T-cell (primary cell): ENCODE measurements around the gene QRICH2. TPM values are rescaled to one million over a fixed set of nuclear protein-coding genes. Genes with fewer than 3 reads are reported as not detected.
"Not testable (repeated sequence)": the region's sequence is repeated elsewhere in the genome, so short reads cannot be mapped to it uniquely, and the experiment has no call there.

Source experiments
- ATAC-seq, 4 experiments: fragments of 200-7000 bp in 3 of 4; fragments of 150-1000 bp in 1 of 4; cut with Tn5 transposase; replicated peaks in 1 of 4; 1 replicate in 3 of 4; 2 replicates in 1 of 4; pipeline ENCODE4 v1.10.0; 2021; ENCODE audit warnings: moderate library complexity in 3 of 4, mild to moderate bottlenecking in 2 of 4, moderate number of reproducible peaks in 1 of 4
- CTCF ChIA-PET, 2 donors: fragments of 300-600 bp; sonication (Branson Sonifier 250); formaldehyde crosslinking; loops; one replicate each; lab custom pipeline; 2022; ENCODE audit warnings: antibody characterized with exemption in 2 of 2; lab: Charles Lee
- POLR2A ChIA-PET, 2 donors: fragments of 300-600 bp; sonication (Branson Sonifier 250); formaldehyde crosslinking; loops; one replicate each; lab custom pipeline; 2022; ENCODE audit warnings: antibody characterized with exemption in 2 of 2; lab: Charles Lee
- DNase-seq, 35 experiments: peaks; one replicate each; pipeline versions ENCODE4 v3.0.0 to v3.0.0-alpha.2; 2013 to 2023
- H3K27ac ChIP-seq: one replicate; pipeline ENCODE4 v1.5.1; 2013; ENCODE audit warnings: low read length
- H3K27me3 ChIP-seq, 2 experiments: replicated peaks in 1 of 2; 1 replicate in 1 of 2; 2 replicates in 1 of 2; pipeline versions ENCODE4 v1.6.1 to v1.7.0; 2013; ENCODE audit warnings: low read length in 1 of 2, mixed read lengths in 1 of 2; ENCODE audit not compliant: control insufficient read depth in 2 of 2, insufficient read depth in 2 of 2; ENCODE audit errors: extremely low read depth in 1 of 2
- H3K36me3 ChIP-seq, 2 donors: 1 replicate in 1 of 2; 2 replicates in 1 of 2; pipeline versions ENCODE4 v1.6.1 to v1.7.0; 2013; ENCODE audit warnings: low read length in 1 of 2; ENCODE audit not compliant: control insufficient read depth in 2 of 2, insufficient read depth in 1 of 2; ENCODE audit errors: extremely low read depth in 1 of 2
- H3K4me1 ChIP-seq, 2 experiments: 1 replicate in 1 of 2; 2 replicates in 1 of 2; pipeline versions ENCODE4 v1.6.1 to v1.7.0; 2013; ENCODE audit warnings: low read length in 2 of 2, mixed read lengths in 1 of 2; ENCODE audit not compliant: insufficient read depth in 2 of 2, control insufficient read depth in 1 of 2; ENCODE audit errors: extremely low read depth in 1 of 2
- H3K4me3 ChIP-seq, 2 donors: 1 replicate in 1 of 2; 2 replicates in 1 of 2; pipeline versions ENCODE4 v1.5.1 to v1.7.0; 2013; ENCODE audit warnings: mild to moderate bottlenecking in 2 of 2, low read length in 1 of 2, moderate library complexity in 1 of 2; ENCODE audit not compliant: control insufficient read depth in 1 of 2; ENCODE audit errors: extremely low read depth in 1 of 2
- H3K9me3 ChIP-seq: 2 replicates; pipeline ENCODE4 v1.7.0; 2013
- H3K27ac Mint-ChIP-seq, 2 donors: one replicate each; pipeline ENCODE4 v1.8.0; 2020 to 2021; ENCODE audit warnings: mild to moderate bottlenecking in 2 of 2, mixed read lengths in 2 of 2
- H3K27me3 Mint-ChIP-seq, 2 donors: one replicate each; pipeline ENCODE4 v1.8.0; 2021 to 2022; ENCODE audit warnings: mixed read lengths in 2 of 2
- H3K36me3 Mint-ChIP-seq: one replicate; pipeline ENCODE4 v1.8.0; 2021; ENCODE audit warnings: mixed read lengths
- H3K4me1 Mint-ChIP-seq, 3 donors: one replicate each; pipeline ENCODE4 v1.8.0; 2020 to 2022; ENCODE audit warnings: mixed read lengths in 3 of 3, mild to moderate bottlenecking in 1 of 3
- H3K4me3 Mint-ChIP-seq, 3 donors: one replicate each; pipeline ENCODE4 v1.8.0; 2020 to 2022; ENCODE audit warnings: mild to moderate bottlenecking in 3 of 3, mixed read lengths in 3 of 3, moderate library complexity in 3 of 3
- H3K9me3 Mint-ChIP-seq, 3 donors: one replicate each; pipeline ENCODE4 v1.8.0; 2020 to 2022; ENCODE audit warnings: mixed read lengths in 3 of 3
- WGBS: methylation state at CpG from one replicate; pipeline ENCODE4 v1.1.5; 2013; ENCODE audit warnings: missing lambda C conversion rate; ENCODE audit not compliant: insufficient coverage; 5-methylcytosine and 5-hydroxymethylcytosine counted together
- total RNA-seq, 35 experiments: library from RNA in 6 of 35; stranded (reverse) in 6 of 35; fragments of 120-200 nt in 1 of 35; gene quantifications; one replicate each; pipeline versions ENCODE4 v1.2.1 to v1.2.4 and lab custom pipeline; 2013 to 2026

Gene QRICH2
- total RNA-seq, 5 donors from 2014 or later (not counting 1 experiment from before 2014, with no cell fraction given) = 3.0 to 4.3 (median 3.4) TPM

GRCh38 chr17:76353599-76354316 lies 45.7 kb upstream of the QRICH2 start, which contains the start of gene PRPSAP1:
PRPSAP1 (minus strand) TSS chr17:76353916; CDS start chr17:76353703, 213 bp downstream.
- peaks cover 0 to 7% of the 10 kb centered on the region in 2 experiments for H3K27me3 ChIP-seq
- H3K27ac Mint-ChIP-seq = peak within 1 kb of the TSS; percentile 91 to 98
- ChIA-PET POLR2A (interaction anchor here in 1 of 2 donors (0.6 kb wide), 1 partner anchor 89 kb away, joined by 3 read pairs; no protein-coding TSS in a partner anchor), CTCF (interaction anchor here (0.6 to 1.4 kb wide), 7 partner anchors 26 to 703 kb away, joined by 3 to 4 read pairs (median 3); no protein-coding TSS in a partner anchor)
- peaks cover 24 to 29% (median 25%) of the 10 kb centered on the region in 3 donors for H3K4me1 Mint-ChIP-seq
- peak within 1 kb of the TSS; percentile 86 for H3K27ac ChIP-seq
- H3K27me3 Mint-ChIP-seq = peaks cover 0 to 1% of the 10 kb centered on the region in 2 donors
- DNase-seq = peak; percentile 51 to 89 (median 74)
- no peaks in the 10 kb centered on the region for H3K9me3 Mint-ChIP-seq
- H3K9me3 ChIP-seq = no peaks in the 10 kb centered on the region
- ATAC-seq = peak; percentile 94 to 98 (median 96)
- H3K4me1 ChIP-seq = peaks cover 0 to 20% of the 10 kb centered on the region in 2 experiments
- peak within 1 kb of the TSS; percentile 81 to 90 for H3K4me3 ChIP-seq
- under 1% methylated on average over 56 of the region's 75 CpGs for WGBS
- no peaks in the 10 kb centered on the region for H3K36me3 Mint-ChIP-seq
- H3K36me3 ChIP-seq = peaks cover 0 to 3% of the 10 kb centered on the region in 2 donors
- peak within 1 kb of the TSS; percentile 85 to 91 (median 90) for H3K4me3 Mint-ChIP-seq

DNA sequence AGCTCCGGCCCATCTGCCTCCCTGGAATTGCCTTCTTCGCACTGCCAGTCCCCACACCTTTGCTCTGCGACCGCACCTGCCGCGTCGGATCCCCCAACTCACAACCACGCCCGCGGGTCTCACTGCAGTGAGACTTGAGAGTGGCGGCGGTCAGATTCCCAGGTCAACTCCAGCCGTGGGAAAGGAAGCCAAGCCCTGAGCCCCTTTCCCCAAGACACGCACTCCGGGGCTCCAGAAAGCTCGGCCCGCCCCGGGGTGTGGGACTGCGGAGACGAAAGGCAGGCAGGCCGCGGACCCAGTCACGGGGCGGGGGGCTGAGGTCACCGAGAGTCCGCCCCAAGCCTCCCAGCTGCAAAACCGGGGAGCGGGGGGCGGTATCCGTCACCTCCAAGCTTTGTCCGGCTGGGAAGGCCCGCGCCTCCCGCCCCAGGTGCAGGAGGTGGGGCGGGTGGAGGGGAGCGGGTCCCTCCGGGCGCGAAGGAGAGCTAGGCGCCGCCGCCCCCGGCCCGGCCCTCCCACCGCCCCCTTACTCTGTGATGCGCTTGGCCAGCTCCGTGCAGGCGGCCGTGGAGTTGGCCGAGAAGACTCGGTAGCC lies 45.0 kb upstream of the QRICH2 start:
- Histone ChIP-seq H3K9me3 (no peaks in the 10 kb centered on the region), H3K36me3 (peaks cover 0 to 3% of the 10 kb centered on the region in 2 donors), H3K27ac (no peak overlapping the region), H3K27me3 (peaks cover 0 to 7% of the 10 kb centered on the region in 2 experiments), H3K4me1 (peaks cover 0 to 20% of the 10 kb centered on the region in 2 experiments), H3K4me3 (peak overlapping the region; percentile 81 to 90)
- Mint-ChIP-seq H3K36me3 (no peaks in the 10 kb centered on the region), H3K4me1 (peaks cover 24 to 29% (median 25%) of the 10 kb centered on the region in 3 donors), H3K9me3 (no peaks in the 10 kb centered on the region), H3K27ac (peak overlapping the region; percentile 74 to 76), H3K4me3 (peak overlapping the region; percentile 85 to 91 (median 90)), H3K27me3 (peaks cover 0 to 1% of the 10 kb centered on the region in 2 donors)
- DNase-seq = peak in 7 of 35 experiments; percentile 4 to 19 (median 7)
- POLR2A ChIA-PET = interaction anchor here in 1 of 2 donors (0.6 kb wide), 2 partner anchors 30 to 88 kb away, joined by 3 read pairs; no protein-coding TSS in a partner anchor
- CTCF ChIA-PET = interaction anchor here (0.6 to 1.4 kb wide), 6 partner anchors 27 to 770 kb away, joined by 3 to 4 read pairs (median 3); no protein-coding TSS in a partner anchor
- under 1% methylated on average over 39 of the region's 51 CpGs for WGBS
- peak in 3 of 4 experiments; percentile 2 to 13 (median 6) for ATAC-seq

GRCh38 chr17:76351526-76352071 lies 43.5 kb upstream of the QRICH2 start:
- Mint-ChIP-seq H3K4me3 (peak overlapping the region; percentile 58 to 87 (median 85)), H3K9me3 (no peaks in the 10 kb centered on the region), H3K27me3 (no peaks in the 10 kb centered on the region), H3K4me1 (peaks cover 24 to 29% (median 25%) of the 10 kb centered on the region in 3 donors), H3K36me3 (peaks cover 9% of the 10 kb centered on the region), H3K27ac (no peak overlapping the region)
- DNase-seq (no peak), ATAC-seq (no peak)
- peaks cover 0 to 7% of the 10 kb centered on the region in 2 experiments for H3K27me3 ChIP-seq
- 94% methylated on average over 4 of the region's 9 CpGs for WGBS
- H3K27ac ChIP-seq = no peak overlapping the region
- ChIA-PET POLR2A (interaction anchor here in 1 of 2 donors (0.6 to 0.7 kb wide), 4 partner anchors 35 to 1697 kb away, joined by 3 to 7 read pairs (median 4); no protein-coding TSS in a partner anchor), CTCF (interaction anchor here in 1 of 2 donors (0.6 kb wide), 1 partner anchor 11 kb away, joined by 3 read pairs; no protein-coding TSS in a partner anchor)
- H3K9me3 ChIP-seq = no peaks in the 10 kb centered on the region
- H3K4me3 ChIP-seq = no peak overlapping the region
- H3K36me3 ChIP-seq = peaks cover 5 to 6% of the 10 kb centered on the region in 2 donors
- H3K4me1 ChIP-seq = peaks cover 0 to 20% of the 10 kb centered on the region in 2 experiments

- ATAC-seq (no peak), DNase-seq (no peak)
- Histone ChIP-seq H3K27me3 (peaks cover 0 to 7% of the 10 kb centered on the region in 2 experiments), H3K36me3 (peaks cover 5 to 10% of the 10 kb centered on the region in 2 donors), H3K4me3 (no peak overlapping the region), H3K4me1 (peaks cover 0 to 20% of the 10 kb centered on the region in 2 experiments), H3K27ac (no peak overlapping the region), H3K9me3 (no peaks in the 10 kb centered on the region)
- no peaks in the 10 kb centered on the region for H3K27me3 Mint-ChIP-seq
- 94% methylated on average over 2 of the region's 5 CpGs for WGBS
- no peaks in the 10 kb centered on the region for H3K9me3 Mint-ChIP-seq
- no peak overlapping the region for H3K27ac Mint-ChIP-seq
- H3K4me1 Mint-ChIP-seq = peaks cover 24 to 29% (median 25%) of the 10 kb centered on the region in 3 donors
- ChIA-PET POLR2A (no interaction called here), CTCF (no interaction called here)
- H3K36me3 Mint-ChIP-seq = peaks cover 20% of the 10 kb centered on the region
- no peak overlapping the region for H3K4me3 Mint-ChIP-seq
Observed at GRCh38 chr17:76350463-76350862, 42.4 kb upstream of the QRICH2 start.

- H3K27ac Mint-ChIP-seq, DNase-seq, H3K27me3 ChIP-seq, H3K9me3 Mint-ChIP-seq, H3K27me3 Mint-ChIP-seq, H3K4me3 ChIP-seq, H3K4me1 ChIP-seq, H3K9me3 ChIP-seq, ATAC-seq, H3K27ac ChIP-seq, CTCF ChIA-PET, H3K4me1 Mint-ChIP-seq, H3K4me3 Mint-ChIP-seq: not testable (repeated sequence)
- WGBS = 97% methylated on average over 10 of the region's 11 CpGs
- H3K36me3 ChIP-seq = peaks cover 20 to 23% of the 10 kb centered on the region in 2 donors
- H3K36me3 Mint-ChIP-seq = peaks cover 29% of the 10 kb centered on the region
- POLR2A ChIA-PET = interaction anchor here in 1 of 2 donors (0.7 kb wide), 1 partner anchor 217 kb away, joined by 4 read pairs; no protein-coding TSS in a partner anchor
Observed at GRCh38 chr17:76346936-76347335, 38.9 kb upstream of the QRICH2 start.
